T-helper 17 cell (primary cell): ENCODE data around the gene C1orf174. TPM values are rescaled to one million over a fixed set of nuclear protein-coding genes. Genes with fewer than 3 reads are reported as not detected.
A peak's percentile ranks its signal among the peaks of the same experiment; 100 is the strongest.

Experiments used
- ATAC-seq: fragments of 150-1000 bp; cut with Tn5 transposase; 2 replicates; pipeline ENCODE4 v1.10.0; 2021; ENCODE audit warnings: mild to moderate bottlenecking, moderate library complexity
- DNase-seq, 3 donors: peaks; one replicate each; pipeline versions ENCODE4 v3.0.0 to v3.0.0-alpha.2; 2020 to 2021
- H3K9me3 ChIP-seq: one replicate; pipeline ENCODE4 v1.7.0; 2013; ENCODE audit warnings: low read length, mild to moderate bottlenecking; ENCODE audit not compliant: control insufficient read depth, poor library complexity, severe bottlenecking
- H3K27ac Mint-ChIP-seq: one replicate; pipeline ENCODE4 v1.8.0; 2022; ENCODE audit warnings: mild to moderate bottlenecking, moderate library complexity, mixed read lengths
- H3K27me3 Mint-ChIP-seq: one replicate; pipeline ENCODE4 v1.8.0; 2022; ENCODE audit warnings: mixed read lengths
- H3K36me3 Mint-ChIP-seq: one replicate; pipeline ENCODE4 v1.8.0; 2022; ENCODE audit warnings: low read depth, mixed read lengths
- H3K4me1 Mint-ChIP-seq: one replicate; pipeline ENCODE4 v1.8.0; 2022; ENCODE audit warnings: mild to moderate bottlenecking, mixed read lengths
- H3K4me3 Mint-ChIP-seq: one replicate; pipeline ENCODE4 v1.8.0; 2022; ENCODE audit warnings: mild to moderate bottlenecking, moderate library complexity, mixed read lengths
- total RNA-seq, 4 donors: library from RNA in 2 of 4; stranded (reverse) in 2 of 4; gene quantifications; one replicate each; pipeline ENCODE4 v1.2.3 and lab custom pipeline; 2022 to 2026

C1orf174 gene
- total RNA-seq, 2 donors from 2014 or later, result 13.5 to 16.4 TPM

DNA sequence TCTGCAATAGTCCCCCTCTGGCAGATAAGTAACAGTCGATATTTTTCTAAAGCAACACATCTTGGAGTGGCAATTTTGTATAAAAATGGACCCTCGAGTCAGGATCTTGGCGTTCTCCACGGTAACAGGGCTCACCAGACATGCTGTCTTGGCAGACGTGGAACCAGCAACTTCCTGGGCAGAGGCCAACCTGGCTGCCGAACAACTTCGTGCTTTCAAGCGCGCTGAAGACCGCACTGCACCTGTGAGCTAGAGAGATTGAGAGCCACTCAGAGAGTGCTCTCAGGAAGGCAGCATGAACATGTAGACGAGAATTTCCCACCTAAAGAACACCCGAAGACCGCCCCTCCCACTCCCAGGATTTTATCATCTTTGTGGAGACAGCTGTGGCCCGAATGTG is 7.3 kb downstream of the C1orf174 start:
- Mint-ChIP-seq H3K27me3 (no peaks in the 10 kb centered on the region), H3K4me1 (peaks cover 12% of the 10 kb centered on the region), H3K27ac (no peak overlapping the region), H3K4me3 (no peak overlapping the region), H3K36me3 (no peaks in the 10 kb centered on the region)
- DNase-seq (no peak), ATAC-seq (no peak)
- no peaks in the 10 kb centered on the region for H3K9me3 ChIP-seq

DNA sequence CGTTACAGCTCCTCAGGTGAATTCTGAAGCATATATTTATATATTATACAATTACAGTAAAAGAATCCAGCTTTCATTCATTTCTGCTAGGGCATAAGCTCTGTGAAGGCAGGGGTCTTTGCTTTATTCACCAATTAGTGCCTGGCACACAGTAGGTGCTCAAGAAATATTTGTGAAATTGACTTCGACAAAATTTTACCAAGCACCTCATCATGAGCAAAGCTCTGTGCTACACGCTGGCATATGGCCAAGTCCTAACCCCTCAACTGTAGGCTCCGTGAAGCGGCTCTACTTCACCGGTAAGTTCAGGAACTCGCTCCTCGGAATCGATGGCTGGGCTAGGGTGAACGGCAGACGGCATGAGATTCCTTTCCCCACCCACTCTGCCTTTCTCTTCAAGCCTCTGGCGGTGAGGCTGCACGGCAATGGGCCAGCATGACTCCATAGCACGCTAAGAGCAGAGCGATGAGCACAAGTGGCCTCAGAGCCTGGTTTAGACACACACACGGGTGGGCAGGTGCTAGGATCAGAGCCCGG is 8.7 kb downstream of the C1orf174 start:
- DNase-seq, result no peak
- peaks cover 12% of the 10 kb centered on the region for H3K4me1 Mint-ChIP-seq
- no peaks in the 10 kb centered on the region for H3K9me3 ChIP-seq
- no peak overlapping the region for H3K4me3 Mint-ChIP-seq
- H3K27ac Mint-ChIP-seq, result peak overlapping the region; percentile 77
- H3K27me3 Mint-ChIP-seq, result no peaks in the 10 kb centered on the region
- H3K36me3 Mint-ChIP-seq, result no peaks in the 10 kb centered on the region
- no peak for ATAC-seq

DNA sequence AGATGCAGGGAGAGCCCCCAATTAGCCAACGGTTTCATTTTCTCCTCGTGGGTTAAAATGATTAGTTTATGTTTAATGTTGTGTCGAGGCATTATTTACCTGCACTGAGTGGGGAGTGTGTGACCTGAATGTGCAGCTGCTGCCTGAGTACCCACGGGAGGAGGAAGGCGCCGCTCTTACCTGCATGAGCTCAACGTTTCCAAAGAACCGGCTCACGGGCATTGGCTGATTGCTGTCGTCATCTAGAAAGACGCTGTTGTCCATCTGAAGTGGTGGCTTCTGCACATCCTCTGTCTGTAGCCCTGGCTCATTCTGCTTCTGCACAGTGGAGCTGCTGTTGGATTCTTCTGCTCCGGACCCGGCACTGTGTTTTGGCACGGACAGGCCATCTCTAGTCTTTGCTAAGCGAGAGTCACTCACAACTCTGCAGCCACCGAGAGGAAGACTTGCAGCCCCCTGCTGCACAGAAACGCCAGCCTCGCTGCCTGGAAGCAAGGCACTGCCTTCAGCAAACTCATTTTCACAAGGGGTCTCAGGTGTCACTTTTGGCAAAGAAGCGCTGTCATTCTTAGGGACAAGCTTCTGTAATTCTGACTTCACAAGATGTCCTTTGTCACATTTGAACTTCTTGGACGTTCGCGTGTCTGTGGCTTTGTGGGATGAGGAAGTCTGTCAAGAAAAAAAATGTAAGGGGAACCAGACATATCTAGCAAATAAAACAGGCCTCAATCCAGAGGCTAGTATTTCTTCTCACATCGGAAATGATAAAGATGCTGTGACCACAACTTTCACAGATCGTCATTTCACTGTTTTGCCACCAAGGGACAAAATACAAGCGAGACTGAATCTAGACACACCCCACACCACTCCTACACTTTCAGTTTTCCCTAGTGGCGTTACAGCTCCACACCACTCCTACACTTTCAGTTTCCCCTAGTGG is 9.4 kb downstream of the C1orf174 start:
- H3K9me3 ChIP-seq, result no peaks in the 10 kb centered on the region
- Mint-ChIP-seq H3K36me3 (no peaks in the 10 kb centered on the region), H3K27ac (peak overlapping the region; percentile 77), H3K4me1 (peaks cover 9% of the 10 kb centered on the region), H3K27me3 (no peaks in the 10 kb centered on the region), H3K4me3 (peak overlapping the region; percentile 67)
- no peak for DNase-seq
- ATAC-seq, result peak; percentile 75

DNA sequence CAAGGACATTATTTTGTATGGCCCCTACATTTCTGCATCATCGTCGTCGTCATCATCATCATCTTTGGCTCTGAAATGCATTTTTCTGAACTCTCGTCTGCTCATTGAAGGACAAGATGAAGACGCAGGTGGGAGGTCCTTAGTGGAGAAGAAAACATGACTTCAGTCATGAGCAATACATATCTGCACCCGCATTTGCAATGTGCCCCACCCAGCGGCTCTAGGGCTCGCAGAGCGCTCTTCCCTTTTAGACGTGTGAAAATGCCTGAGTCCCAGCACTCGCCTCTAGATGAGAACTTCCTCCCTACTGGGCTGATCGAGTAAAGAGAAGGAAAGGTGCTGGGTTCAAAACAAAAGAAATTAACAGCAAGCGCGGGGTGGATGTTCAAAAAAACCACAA is 10.1 kb downstream of the C1orf174 start:
- Mint-ChIP-seq H3K4me3 (peak overlapping the region; percentile 67), H3K36me3 (no peaks in the 10 kb centered on the region), H3K27ac (peak overlapping the region; percentile 77), H3K4me1 (peaks cover 9% of the 10 kb centered on the region), H3K27me3 (no peaks in the 10 kb centered on the region)
- DNase-seq, result no peak
- ATAC-seq, result peak; percentile 65
- H3K9me3 ChIP-seq, result no peaks in the 10 kb centered on the region

DNA sequence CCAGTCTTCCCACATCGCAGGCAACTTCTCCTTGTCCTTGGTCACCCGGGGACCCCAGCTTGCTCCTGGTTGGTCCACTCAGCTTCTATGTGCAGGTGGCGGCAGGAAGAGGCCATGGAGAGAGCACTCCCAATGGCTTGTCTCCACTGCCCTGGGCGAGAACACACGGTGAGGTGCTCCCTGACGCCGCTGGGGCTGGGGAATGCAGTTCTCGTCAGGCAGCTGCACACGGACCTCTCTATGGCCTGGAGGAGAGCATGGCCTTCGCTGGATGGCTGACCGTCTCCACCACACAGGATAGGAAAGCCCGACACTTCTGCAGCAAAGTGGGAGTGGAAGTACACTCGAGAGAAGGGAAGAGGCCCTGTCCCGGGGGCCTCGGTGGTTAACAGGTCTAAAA is 11.8 kb downstream of the C1orf174 start:
- Mint-ChIP-seq H3K4me3 (no peak overlapping the region), H3K36me3 (peaks cover 2% of the 10 kb centered on the region), H3K27ac (no peak overlapping the region), H3K4me1 (peaks cover 9% of the 10 kb centered on the region), H3K27me3 (no peaks in the 10 kb centered on the region)
- H3K9me3 ChIP-seq, result no peaks in the 10 kb centered on the region
- no peak for DNase-seq
- no peak for ATAC-seq

DNA sequence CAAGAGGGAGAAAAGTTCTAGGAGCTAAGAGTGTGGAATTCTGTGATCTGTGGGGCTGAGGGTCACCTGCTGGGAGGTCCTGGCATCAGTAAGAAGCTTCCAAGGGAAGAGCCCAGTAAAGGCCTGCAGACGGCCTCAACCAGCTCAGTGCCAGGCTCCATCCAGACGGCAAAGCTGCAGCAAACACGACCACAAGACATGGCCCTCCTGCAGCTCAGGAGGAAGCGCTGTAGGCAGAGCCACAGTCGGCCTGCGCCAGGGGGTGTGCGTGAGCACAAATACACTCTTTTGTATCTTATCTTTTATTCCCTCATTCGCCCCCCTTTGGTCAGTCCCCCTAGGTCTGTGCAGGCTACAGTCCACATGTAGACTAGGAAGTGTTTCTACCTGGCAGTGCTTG is 13.4 kb downstream of the C1orf174 start:
- H3K9me3 ChIP-seq, result no peaks in the 10 kb centered on the region
- Mint-ChIP-seq H3K27ac (no peak overlapping the region), H3K36me3 (peaks cover 4% of the 10 kb centered on the region), H3K27me3 (no peaks in the 10 kb centered on the region), H3K4me3 (no peak overlapping the region), H3K4me1 (peaks cover 8% of the 10 kb centered on the region)
- ATAC-seq (no peak), DNase-seq (no peak)

DNA sequence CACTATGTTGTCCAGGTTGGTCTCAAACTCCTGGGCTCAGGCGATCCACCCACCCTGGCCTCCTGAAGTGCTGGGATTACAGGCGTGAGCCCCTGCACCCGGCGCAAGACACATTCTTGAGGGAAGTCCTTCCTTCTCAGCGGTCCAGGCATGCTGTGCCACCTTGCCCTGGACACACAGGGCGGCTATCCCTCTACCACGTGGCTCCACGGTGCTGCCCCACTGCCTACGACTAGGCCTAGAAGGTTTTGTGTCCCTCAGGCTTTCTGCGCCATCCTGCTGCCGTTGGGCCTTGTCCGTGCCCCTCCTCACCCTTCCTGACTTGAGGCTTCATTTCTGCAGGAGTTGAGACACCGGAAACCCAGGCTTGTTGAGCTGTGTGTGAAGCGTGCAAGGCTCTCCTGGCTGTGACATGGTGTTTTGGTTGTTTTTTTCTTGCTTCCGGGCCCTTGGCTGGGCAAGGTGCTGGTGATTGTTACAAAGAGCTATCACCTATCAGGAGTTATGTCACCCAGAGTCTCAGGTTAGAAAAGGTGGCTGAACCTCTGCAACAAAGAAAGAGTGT is 13.9 kb downstream of the C1orf174 start:
- no peak for ATAC-seq
- no peaks in the 10 kb centered on the region for H3K9me3 ChIP-seq
- Mint-ChIP-seq H3K4me1 (peaks cover 8% of the 10 kb centered on the region), H3K27ac (no peak overlapping the region), H3K27me3 (no peaks in the 10 kb centered on the region), H3K4me3 (no peak overlapping the region), H3K36me3 (peaks cover 7% of the 10 kb centered on the region)
- DNase-seq, result no peak

DNA sequence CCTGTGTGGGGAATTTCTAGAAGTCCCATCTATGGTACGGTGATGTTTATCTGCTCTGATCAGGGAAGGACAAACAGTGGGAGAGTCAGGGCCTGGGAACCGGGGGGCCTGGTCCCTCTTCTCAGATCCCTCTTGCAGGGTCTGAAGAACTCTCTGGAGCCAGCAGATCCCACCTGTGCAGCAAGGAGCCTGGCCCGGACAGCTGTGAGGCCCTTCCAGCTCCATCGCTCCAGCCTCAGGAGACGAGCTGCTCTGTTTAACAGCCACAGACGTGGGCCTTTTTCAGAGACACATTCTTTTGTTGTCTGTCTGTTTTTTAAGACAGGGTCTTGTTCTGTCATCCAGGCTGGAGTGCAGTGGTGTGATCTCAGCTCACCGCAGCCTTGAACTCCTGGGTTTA is 14.5 kb downstream of the C1orf174 start:
- H3K36me3 Mint-ChIP-seq, result peaks cover 7% of the 10 kb centered on the region
- no peaks in the 10 kb centered on the region for H3K27me3 Mint-ChIP-seq
- no peak for DNase-seq

DNA sequence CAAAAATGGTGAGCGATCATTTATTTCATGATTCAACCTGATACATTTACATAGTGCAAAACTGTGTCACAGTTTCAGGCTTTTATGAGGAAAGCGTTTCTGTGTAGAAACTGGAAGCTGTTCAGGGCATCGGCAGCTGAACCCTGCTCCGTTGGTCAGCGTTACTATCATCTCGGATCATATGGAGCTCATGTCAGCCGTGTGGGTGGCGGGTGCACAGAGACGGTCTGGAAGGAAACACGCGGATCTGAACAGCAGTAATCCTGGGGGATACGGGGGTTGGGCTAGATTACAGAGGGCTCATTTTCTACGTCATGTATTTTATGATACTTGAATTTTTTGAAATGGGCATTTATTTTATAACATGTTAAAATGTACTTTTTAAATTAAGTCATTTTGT is 15.1 kb downstream of the C1orf174 start:
- Mint-ChIP-seq H3K27ac (peak overlapping the region; percentile 77), H3K36me3 (peaks cover 7% of the 10 kb centered on the region), H3K4me1 (peaks cover 6% of the 10 kb centered on the region)

More for the DNA sequence above, 14.5 kb downstream of the C1orf174 start:
- H3K4me3 Mint-ChIP-seq, result no peak overlapping the region
- no peak overlapping the region for H3K27ac Mint-ChIP-seq
- no peak for ATAC-seq
- no peaks in the 10 kb centered on the region for H3K9me3 ChIP-seq
- peaks cover 8% of the 10 kb centered on the region for H3K4me1 Mint-ChIP-seq

DNA sequence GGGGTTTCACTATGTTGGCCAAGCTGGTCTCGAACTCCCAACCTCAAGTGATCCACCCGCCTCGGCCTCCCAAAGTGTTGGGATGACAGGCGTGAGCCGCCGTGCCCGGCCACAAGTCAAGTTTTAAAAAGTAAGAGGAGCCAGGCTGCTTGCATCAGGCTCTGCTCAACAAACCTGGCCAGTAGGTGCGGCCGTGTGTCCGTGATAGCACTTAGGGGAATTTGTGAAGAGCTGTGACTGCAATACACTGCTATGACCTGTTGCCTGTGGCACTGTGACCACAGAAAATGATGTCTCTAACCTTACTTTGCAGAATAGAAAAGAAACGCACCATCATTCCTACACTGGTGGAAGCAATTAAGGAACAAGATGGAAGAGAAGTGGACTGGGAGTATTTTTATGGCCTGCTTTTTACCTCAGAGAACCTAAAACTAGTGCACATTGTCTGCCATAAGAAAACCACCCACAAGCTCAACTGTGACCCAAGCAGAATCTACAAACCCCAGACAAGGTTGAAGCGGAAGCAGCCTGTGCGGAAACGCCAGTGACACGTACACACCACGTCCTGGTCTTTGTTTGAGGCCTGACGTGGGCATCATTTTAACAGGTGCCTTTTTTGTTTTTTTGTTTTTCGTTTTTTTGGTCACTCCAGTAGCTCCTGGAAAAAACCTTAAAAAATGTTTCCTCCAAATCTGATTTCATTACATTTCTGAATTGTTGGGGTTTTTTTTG is 16.7 kb downstream of the C1orf174 start:
- ATAC-seq (peak; percentile 81), DNase-seq (no peak)
- Mint-ChIP-seq H3K4me3 (no peak overlapping the region), H3K27ac (peak overlapping the region; percentile 77), H3K4me1 (peaks cover 3% of the 10 kb centered on the region), H3K36me3 (peaks cover 12% of the 10 kb centered on the region), H3K27me3 (no peaks in the 10 kb centered on the region)
- H3K9me3 ChIP-seq, result no peaks in the 10 kb centered on the region

More for the DNA sequence above, 15.1 kb downstream of the C1orf174 start:
- Mint-ChIP-seq H3K27me3 (no peaks in the 10 kb centered on the region), H3K4me3 (no peak overlapping the region)
- H3K9me3 ChIP-seq, result no peaks in the 10 kb centered on the region
- no peak for ATAC-seq
- no peak for DNase-seq

DNA sequence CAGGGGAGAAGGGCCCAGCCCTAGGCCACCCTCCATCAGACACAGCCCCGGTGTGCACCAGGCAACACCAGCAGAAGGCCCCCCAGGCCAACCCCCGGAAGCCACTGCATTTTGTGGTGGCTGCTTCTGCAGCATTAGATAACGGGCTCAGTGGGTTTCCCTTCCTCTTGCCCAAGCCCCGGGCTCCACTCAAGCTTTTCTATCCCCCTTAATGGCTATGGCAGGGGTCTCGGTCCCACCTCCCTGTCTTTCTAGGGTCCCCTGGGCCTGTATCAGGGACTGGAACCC is 18.9 kb downstream of the C1orf174 start:
- Mint-ChIP-seq H3K4me3 (no peak overlapping the region), H3K27ac (peak overlapping the region; percentile 62), H3K27me3 (no peaks in the 10 kb centered on the region), H3K36me3 (peaks cover 14% of the 10 kb centered on the region), H3K4me1 (peaks cover 3% of the 10 kb centered on the region)
- no peaks in the 10 kb centered on the region for H3K9me3 ChIP-seq
- ATAC-seq (no peak), DNase-seq (no peak)

DNA sequence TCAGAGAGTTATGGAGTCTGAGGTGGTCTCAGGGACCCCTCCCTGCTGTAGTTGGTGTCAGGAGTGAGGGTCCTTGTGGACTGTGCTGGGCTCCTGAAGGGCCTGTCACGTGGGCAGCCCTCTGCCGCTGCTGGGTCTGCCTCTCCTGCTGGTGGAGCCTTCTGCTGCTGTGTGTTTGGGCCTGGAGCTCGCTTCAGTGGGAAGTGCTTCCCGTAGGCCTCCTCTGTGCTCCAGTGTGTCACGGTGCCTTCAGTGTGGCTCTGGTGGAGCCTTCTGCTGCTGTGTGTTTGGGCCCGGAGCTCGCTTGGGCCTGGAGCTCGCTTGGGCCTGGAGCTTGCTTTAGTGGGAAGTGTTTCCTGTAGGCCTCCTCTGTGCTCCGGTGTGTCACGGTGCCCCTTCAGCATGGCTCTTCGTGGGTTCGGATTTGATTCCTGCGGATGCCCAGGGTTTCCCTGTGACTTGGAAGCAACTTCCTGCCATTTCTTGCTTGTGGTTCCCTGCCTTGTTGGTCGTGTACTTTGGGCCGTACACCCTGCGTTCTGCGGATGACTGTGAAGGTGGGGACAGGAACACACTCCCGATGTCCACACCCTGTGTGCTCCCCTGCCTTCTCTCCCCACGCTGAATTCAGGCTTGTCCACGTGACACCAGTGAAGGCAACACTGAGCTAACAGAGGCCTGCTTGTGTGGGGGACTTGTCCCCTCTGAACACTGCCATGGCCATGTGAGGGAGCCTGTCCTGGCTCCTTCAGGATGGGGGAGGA is 19.5 kb downstream of the C1orf174 start:
- no peaks in the 10 kb centered on the region for H3K9me3 ChIP-seq
- no peaks in the 10 kb centered on the region for H3K27me3 Mint-ChIP-seq
- peak overlapping the region; percentile 62 for H3K27ac Mint-ChIP-seq
- H3K4me3 Mint-ChIP-seq, result no peak overlapping the region
- H3K4me1 Mint-ChIP-seq, result peaks cover 3% of the 10 kb centered on the region
- H3K36me3 Mint-ChIP-seq, result peaks cover 14% of the 10 kb centered on the region
- no peak for DNase-seq
- ATAC-seq, result no peak
